NCI-H1048 (cell line): ENCODE results near the gene ZNF674.
"Not testable (repeated sequence)": the region's sequence is repeated elsewhere in the genome, so short reads cannot be mapped to it uniquely, and the experiment has no call there.

Source experiments
- DNase-seq: peaks from one replicate; lab custom pipeline; 2025; lab: John Stamatoyannopoulos, UW

The ZNF674 gene

GRCh38 chrX:46569621-46570020 lies 24.4 kb upstream of the ZNF674 start:
- no peak for DNase-seq

- DNase-seq, result no peak
Measured at GRCh38 chrX:46567388-46567787, 22.2 kb upstream of the ZNF674 start.

- DNase-seq, result no peak
Measured at GRCh38 chrX:46561824-46562657, 16.8 kb upstream of the ZNF674 start.

- DNase-seq, result no peak
Measured at GRCh38 chrX:46559062-46559461, 13.8 kb upstream of the ZNF674 start.

DNA sequence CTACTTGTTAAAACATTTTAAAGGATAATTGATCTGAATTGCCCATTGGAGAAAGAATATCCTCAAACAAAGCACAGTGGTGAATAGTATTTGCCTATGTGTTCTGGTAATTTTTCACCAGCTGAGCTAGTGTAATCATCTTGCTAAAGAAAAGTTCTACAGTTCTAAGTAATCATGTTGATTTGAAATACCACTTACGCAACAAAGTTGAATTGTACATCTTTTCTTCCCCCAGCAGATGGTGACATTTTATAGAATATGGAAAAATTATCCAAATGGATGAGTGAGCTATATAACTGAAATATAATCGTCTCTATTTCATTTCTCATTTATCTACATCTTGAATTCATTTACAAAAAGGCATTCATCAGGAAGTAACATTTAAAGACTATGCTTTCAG lies 9.7 kb upstream of the ZNF674 start:
- no peak for DNase-seq

GRCh38 chrX:46553935-46554334 lies 8.7 kb upstream of the ZNF674 start:
- no peak for DNase-seq

DNA sequence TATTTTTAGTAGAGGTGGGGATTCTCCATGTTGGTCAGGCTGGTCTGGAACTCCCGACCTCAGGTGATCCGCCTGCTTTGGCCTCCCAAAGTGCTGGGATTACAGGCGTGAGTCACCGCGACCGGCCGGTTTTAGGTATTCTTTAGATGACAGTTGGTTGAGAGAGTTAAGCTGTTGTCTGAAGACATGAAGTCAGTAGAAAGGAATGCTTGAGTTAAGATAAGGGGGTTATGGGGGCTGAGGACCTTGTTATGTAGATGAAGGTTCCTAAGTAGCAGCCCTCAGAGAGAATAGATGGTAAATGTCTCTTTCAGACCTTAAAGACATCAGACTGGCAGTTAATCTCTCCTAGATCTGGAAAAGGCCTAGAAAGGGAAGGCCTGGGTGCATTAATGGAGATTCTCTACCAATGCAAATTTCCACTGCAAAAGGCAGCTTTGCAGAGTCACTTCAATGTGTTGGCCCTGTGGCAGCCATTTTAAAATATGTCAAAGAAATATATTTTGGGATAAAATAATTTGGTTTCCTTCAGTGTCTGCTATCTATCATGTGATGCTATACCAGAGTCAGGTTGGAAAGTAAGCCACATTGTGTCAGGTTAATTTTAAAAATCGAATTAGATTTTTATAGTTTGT lies 6.4 kb upstream of the ZNF674 start:
- no peak for DNase-seq

DNA sequence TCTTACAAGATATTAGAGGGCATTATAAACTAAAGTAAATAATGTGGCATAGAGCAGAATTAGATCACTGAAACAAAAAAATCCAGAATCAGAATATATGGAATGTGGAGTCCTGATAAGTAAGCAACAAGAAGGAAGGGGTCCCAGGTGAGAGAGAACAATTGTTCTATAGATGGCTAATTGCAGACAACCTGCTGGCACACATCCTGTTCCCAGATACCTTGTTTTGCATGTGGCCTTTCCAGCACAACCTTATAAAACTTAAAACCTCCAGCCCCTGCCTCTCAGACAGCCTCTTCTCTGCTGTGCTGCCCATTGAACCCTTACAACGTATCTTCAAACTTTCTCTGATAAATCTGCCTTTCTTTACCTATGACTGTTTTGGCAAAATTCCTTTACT lies 4.7 kb upstream of the ZNF674 start:
- no peak for DNase-seq

DNA sequence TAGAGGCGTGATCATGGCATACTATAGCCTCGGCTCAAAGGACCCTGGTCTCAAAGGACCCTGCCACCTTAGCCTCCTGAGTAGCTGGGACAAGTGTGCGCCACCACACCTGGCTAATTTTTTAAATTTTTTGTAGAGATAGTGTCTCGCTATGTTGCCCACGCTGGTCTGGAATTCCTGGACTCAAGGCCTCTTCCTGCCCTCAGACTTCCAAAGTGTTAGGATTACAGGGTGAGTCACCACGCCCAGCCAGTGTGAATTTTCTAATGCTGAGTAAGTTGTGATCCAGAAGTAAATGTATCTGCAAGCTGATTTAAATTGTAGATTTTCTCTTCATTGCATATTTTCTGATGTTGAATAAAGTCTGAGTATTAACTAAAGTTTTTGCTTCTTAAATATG lies 2.6 kb upstream of the ZNF674 start:
- DNase-seq, result no peak

DNA sequence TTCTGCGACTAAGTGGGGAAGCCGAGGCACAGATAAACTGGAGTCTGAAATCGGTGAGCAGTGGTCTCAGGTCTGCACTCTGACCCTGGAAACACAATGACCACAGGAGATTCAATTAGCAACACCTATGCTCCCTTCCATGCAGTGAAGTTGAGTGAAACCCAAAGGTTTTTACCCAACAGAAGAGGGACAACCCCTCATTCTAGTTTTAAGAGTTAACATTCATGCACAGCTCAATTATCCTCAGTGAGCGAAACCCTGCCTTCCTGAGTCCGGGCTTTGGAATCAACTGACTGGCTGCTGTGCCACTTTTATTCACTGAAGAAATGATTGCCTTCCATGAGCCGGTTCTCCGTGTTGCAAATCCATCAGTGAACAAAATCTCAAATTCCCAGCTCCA lies 694 bp downstream of the ZNF674 start:
- not testable (repeated sequence) for DNase-seq

- DNase-seq, result no peak
Measured at GRCh38 chrX:46543441-46543840, 1.8 kb downstream of the ZNF674 start.

DNA sequence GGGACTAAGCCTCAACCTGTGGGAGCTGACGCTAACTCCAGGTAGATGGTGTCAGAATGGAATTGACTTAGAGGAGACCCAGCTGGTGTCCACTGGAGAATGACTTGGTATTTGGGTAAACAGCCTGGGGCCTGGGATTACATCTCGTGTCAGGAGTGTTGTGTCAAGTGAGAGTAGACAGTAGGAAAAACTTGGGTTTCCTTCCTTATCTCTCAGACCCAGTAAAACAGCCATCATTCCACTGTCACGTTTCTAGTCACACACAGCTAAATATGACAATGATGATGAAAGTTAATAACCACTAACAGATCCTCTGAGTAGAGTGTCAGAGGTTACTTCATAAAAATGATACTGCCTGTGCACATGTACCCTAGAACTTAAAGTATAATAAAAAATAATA lies 13.8 kb downstream of the ZNF674 start:
- DNase-seq, result no peak

GRCh38 chrX:46530404-46530908 lies 14.8 kb downstream of the ZNF674 start:
- not testable (repeated sequence) for DNase-seq

DNA sequence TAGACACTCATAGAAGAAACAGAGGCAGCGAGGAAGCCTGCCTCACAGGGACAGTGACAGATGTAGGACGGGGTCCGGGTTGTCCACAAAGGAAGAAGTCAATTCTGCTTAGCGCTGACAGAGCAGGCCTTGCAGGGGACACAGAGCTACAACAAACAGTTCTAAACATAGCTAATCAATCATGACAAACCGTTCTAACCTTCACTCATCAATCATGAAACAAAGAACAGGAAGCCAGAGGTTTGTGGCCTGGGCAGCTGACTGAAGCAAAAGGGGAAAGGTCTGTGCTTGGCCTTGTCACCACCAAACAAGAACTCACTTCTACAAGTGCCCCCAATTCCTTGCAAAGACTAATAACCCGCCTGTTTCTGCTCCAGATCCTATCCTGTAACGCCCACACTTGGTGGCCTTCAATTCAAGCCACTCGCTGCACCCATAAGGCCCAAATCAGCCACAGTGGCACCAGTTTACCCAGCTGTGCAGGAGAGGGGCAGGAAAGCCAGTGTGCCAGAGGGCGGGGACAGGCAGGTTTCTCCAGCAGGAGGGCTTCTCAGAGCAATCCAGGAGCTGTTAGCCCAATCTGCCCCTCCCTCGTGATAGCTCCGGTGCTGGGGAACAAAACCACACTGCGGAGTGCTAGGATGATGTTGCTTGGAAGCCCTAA lies 15.3 kb downstream of the ZNF674 start:
- DNase-seq, result not testable (repeated sequence)

GRCh38 chrX:46528640-46529039 lies 16.6 kb downstream of the ZNF674 start:
- DNase-seq, result not testable (repeated sequence)

- no peak for DNase-seq
Measured at GRCh38 chrX:46506076-46506475, 39.1 kb downstream of the ZNF674 start.

GRCh38 chrX:46502848-46503247 lies 42.4 kb downstream of the ZNF674 start:
- no peak for DNase-seq

- DNase-seq, result no peak
Measured at GRCh38 chrX:46500054-46500453, 45.2 kb downstream of the ZNF674 start.

DNA sequence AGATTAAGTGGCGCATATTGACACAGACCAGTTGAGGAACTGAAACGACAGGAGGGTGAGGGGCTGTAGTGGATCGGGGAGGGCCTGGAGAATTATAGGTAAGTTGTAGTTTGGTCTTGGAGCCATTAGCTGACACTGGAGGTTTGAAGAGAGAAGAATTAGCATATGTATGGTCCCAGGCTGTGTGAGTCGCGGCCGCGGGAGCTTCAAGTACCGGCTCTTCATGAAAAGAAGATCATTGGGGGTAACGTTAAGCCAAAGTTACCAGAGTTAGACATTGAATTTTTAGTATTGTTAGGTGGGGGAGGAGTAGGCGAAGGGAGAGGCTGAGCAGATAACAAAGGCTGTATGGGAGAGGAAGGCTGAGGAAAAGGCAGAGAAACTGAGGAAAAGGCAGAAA lies 56.5 kb downstream of the ZNF674 start:
- DNase-seq, result no peak

GRCh38 chrX:46485897-46486296 lies 59.3 kb downstream of the ZNF674 start:
- no peak for DNase-seq

DNA sequence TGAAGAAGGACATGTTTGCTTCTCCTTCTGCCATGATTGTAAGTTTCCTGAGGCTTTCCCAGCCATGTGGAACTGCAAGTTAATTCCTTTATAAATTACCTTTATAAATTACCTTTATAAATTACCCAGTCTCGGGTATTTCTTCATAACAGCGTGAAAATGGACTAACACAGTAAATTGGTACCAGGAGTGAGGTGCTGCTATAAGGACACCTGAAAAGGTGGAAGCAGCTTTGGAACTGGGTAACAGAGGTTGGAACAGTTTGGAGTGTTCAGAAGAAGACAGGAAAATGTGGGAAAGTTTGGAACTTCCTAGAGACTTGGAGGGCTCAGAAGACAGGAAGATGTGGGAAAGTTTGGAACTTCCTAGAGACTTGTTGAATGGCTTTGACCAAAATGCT lies 66.6 kb downstream of the ZNF674 start:
- DNase-seq, result not testable (repeated sequence)

DNA sequence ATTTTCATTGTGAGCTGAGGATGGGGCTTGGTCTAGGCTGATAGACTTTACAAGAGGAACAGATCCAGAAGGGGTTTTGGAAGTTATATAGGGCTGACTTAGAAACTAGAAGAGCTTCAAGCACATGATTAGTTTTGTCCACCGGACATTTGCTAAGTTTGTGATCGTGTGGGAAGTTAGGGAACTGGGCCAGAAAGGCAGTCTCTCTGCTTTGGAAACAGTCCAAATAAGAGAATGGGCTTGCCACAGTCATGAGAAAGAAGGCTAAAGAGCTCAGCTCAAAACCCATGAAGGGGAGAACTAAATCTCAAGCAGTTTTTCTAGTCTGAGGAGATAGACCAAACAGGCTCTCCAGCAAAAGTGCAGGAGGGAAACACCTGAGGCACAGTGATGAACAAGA lies 67.8 kb downstream of the ZNF674 start:
- no peak for DNase-seq

DNA sequence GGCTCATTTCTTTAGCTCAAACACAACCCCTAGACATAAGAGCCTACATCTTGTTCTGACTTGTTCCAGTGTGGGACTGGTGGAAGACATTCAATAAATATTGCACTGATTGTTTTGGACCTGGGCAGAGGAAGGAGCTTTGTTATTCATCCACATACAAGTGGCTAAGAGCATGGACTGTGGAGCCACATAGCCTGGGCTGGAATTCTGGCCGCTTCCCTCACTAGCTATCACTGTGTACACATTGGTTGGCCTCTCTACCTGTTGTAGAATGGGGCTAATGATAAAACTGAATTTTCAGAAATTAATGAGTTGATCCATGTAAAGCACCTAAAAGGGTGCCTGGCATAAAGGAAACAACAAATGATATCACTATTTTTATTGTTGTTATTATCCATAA lies 80.0 kb downstream of the ZNF674 start:
- DNase-seq, result no peak
